ENCODE measurements around the gene SLC1A3. TPM values are rescaled to one million over a fixed set of nuclear protein-coding genes. Genes with fewer than 3 reads are reported as not detected.
A peak's percentile ranks its signal among the peaks of the same experiment; 100 is the strongest.

The SLC1A3 gene
- total RNA-seq, 1 donor from 2014 or later = 8.5 TPM

- Mint-ChIP-seq H3K4me3 (no peak overlapping the region), H3K4me1 (peaks cover 10% of the 10 kb centered on the region), H3K27me3 (ENCODE audit: insufficient read depth, low read depth) (peaks cover 3% of the 10 kb centered on the region), H3K36me3 (peaks cover 4% of the 10 kb centered on the region), H3K9me3 (peaks cover 19% of the 10 kb centered on the region), H3K27ac (no peak overlapping the region)
- Histone ChIP-seq H3K4me2 (no peak overlapping the region), H3K9ac (no peak overlapping the region), H3K27me3 (no peaks in the 10 kb centered on the region), H3K79me2 (ENCODE audit: low read depth) (no peaks in the 10 kb centered on the region), H3K27ac (no peak overlapping the region), H3K4me1 (no peaks in the 10 kb centered on the region), H3K36me3 (no peaks in the 10 kb centered on the region), H3K4me3 (no peak overlapping the region), H2AFZ (replicated peaks) (no peak overlapping the region), H3F3A (ENCODE audit: low read depth) (peaks cover 2% of the 10 kb centered on the region), H4K20me1 (ENCODE audit: low read depth) (no peaks in the 10 kb centered on the region), H3K9me3 (ENCODE audit: low read depth) (no peaks in the 10 kb centered on the region)
- no peak for DNase-seq (ENCODE audit: low spot score)
- no peak for TF ChIP-seq CTCF (IDR thresholded peaks at IDR 0.05)
- no peak for TF ChIP-seq EZH2 (IDR thresholded peaks at IDR 0.05)
- no peak for TF ChIP-seq EZH2phosphoT487 (IDR thresholded peaks at IDR 0.05)
Observed at GRCh38 chr5:36596756-36597155, 9.7 kb upstream of the SLC1A3 start.

DNA sequence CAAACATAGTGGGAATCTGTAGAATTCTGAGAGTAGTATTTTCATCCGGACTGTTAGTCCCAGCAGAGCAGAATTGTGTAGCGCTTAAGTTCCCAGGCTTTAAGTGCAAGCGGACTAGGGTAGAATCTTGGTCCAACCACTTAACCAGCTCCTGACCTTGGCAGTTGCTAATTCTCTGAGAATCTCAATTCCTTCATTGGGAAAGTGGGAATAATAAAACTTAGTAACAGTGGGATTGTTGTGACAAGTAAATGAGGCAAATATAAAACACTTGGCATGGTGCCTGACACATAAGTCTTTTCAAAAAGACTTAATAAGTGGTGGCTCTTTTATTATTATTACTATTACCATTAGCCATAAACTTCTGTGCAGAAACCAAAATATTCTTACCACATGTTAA lies 8.4 kb upstream of the SLC1A3 start:
- Mint-ChIP-seq H3K4me1 (peaks cover 11% of the 10 kb centered on the region), H3K27ac (no peak overlapping the region), H3K9me3 (peaks cover 19% of the 10 kb centered on the region), H3K36me3 (peaks cover 4% of the 10 kb centered on the region), H3K27me3 (ENCODE audit: insufficient read depth, low read depth) (peaks cover 3% of the 10 kb centered on the region), H3K4me3 (no peak overlapping the region)
- no peaks in the 10 kb centered on the region for H3K79me2 ChIP-seq (ENCODE audit: low read depth)
- H4K20me1 ChIP-seq (ENCODE audit: low read depth) = no peaks in the 10 kb centered on the region
- H3K4me3 ChIP-seq = no peak overlapping the region
- no peaks in the 10 kb centered on the region for H3K9me3 ChIP-seq (ENCODE audit: low read depth)
- no peaks in the 10 kb centered on the region for H3K36me3 ChIP-seq
- no peaks in the 10 kb centered on the region for H3K4me1 ChIP-seq
- H3K9ac ChIP-seq = no peak overlapping the region
- TF ChIP-seq EZH2 (IDR thresholded peaks at IDR 0.05) (no peak), CTCF (IDR thresholded peaks at IDR 0.05) (no peak), EZH2phosphoT487 (IDR thresholded peaks at IDR 0.05) (no peak)
- H3K4me2 ChIP-seq = no peak overlapping the region
- peak overlapping the region; percentile 15 for H2AFZ ChIP-seq (replicated peaks)
- H3F3A ChIP-seq (ENCODE audit: low read depth) = no peaks in the 10 kb centered on the region
- DNase-seq (ENCODE audit: low spot score) = no peak
- no peak overlapping the region for H3K27ac ChIP-seq
- H3K27me3 ChIP-seq = no peaks in the 10 kb centered on the region

DNA sequence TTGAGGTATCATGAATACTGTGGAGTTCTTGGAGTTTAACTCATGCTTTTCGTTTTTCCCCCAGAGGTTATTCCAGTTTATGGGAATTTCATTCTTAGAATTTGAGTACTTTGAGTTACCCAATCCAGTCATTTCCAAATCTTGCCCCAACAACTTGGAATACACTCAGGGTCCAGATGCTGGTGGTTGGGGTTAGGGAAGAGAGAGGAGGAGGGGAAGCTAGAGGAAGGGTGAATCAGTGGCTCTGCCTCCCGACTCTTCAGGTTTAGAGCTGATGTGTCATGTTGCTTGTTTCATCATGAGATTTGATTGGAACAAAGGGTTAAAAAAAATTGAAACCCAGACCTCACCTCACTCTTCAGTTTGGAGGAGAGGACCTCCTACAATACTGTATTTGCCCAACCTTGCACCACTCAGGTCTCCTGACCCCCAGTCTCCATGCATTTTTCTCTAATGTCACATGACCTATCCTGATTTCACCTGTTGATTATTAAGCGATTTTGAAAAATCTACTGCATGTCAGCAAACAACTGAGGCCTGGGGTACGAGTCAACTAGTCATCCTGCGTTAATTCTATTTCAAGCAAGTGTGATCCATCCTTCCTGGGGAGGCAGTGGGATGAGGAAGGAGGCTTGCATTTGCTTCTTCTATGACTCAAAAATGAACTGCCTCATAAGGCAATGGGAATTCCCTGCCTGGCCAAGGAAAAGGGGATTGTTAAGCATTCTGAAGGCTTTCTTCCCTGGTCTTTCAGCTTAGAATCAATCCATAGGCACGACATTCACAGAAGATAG lies 6.2 kb upstream of the SLC1A3 start:
- Histone ChIP-seq H3K36me3 (no peaks in the 10 kb centered on the region), H3K9me3 (ENCODE audit: low read depth) (no peaks in the 10 kb centered on the region), H4K20me1 (ENCODE audit: low read depth) (no peaks in the 10 kb centered on the region), H3K4me2 (no peak overlapping the region), H3K4me3 (no peak overlapping the region), H3K27ac (no peak overlapping the region), H3F3A (ENCODE audit: low read depth) (peaks cover 6% of the 10 kb centered on the region), H3K79me2 (ENCODE audit: low read depth) (no peaks in the 10 kb centered on the region), H3K4me1 (peaks cover 12% of the 10 kb centered on the region), H3K9ac (no peak overlapping the region), H3K27me3 (no peaks in the 10 kb centered on the region), H2AFZ (replicated peaks) (no peak overlapping the region)
- Mint-ChIP-seq H3K4me1 (peaks cover 23% of the 10 kb centered on the region), H3K36me3 (peaks cover 6% of the 10 kb centered on the region), H3K4me3 (no peak overlapping the region), H3K27ac (peak overlapping the region; percentile 25), H3K27me3 (ENCODE audit: insufficient read depth, low read depth) (no peaks in the 10 kb centered on the region), H3K9me3 (peaks cover 17% of the 10 kb centered on the region)
- DNase-seq (ENCODE audit: low spot score) = no peak
- no peak for TF ChIP-seq EZH2phosphoT487 (IDR thresholded peaks at IDR 0.05)
- no peak for TF ChIP-seq CTCF (IDR thresholded peaks at IDR 0.05)
- TF ChIP-seq EZH2 (IDR thresholded peaks at IDR 0.05) = no peak
